H7 (cell line): ENCODE data around the gene DEFB121. TPM values are rescaled to one million over a fixed set of nuclear protein-coding genes. Genes with fewer than 3 reads are reported as not detected.
"Not testable (repeated sequence)": the region's sequence is repeated elsewhere in the genome, so short reads cannot be mapped to it uniquely, and the experiment has no call there.

Source experiments
- DNase-seq: peaks from one replicate; pipeline ENCODE4 v3.0.0; 2012
- H3K27me3 ChIP-seq: 2 replicates; pipeline ENCODE4 v1.6.0; 2011; ENCODE audit warnings: mild to moderate bottlenecking, low read length; ENCODE audit not compliant: control insufficient read depth, insufficient read depth
- H3K36me3 ChIP-seq: replicated peaks from 2 replicates; pipeline ENCODE4 v1.5.1; 2011; ENCODE audit warnings: low read length; ENCODE audit not compliant: control insufficient read depth, insufficient read depth
- H3K4me3 ChIP-seq: 2 replicates; pipeline ENCODE4 v1.5.1; 2011; ENCODE audit warnings: low read depth, mild to moderate bottlenecking, control low read depth, low read length, moderate library complexity; ENCODE audit not compliant: insufficient read depth
- total RNA-seq: library from RNA; depleted of rRNA; stranded (reverse); fragments of >200 nt; shearing (Covaris generic); gene quantifications from 2 replicates; pipeline ENCODE4 v1.2.3, GENCODE V29; 2014; rRNA removed

DEFB121 gene, protein sequence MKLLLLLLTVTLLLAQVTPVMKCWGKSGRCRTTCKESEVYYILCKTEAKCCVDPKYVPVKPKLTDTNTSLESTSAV
- not detected in 2 replicates for total RNA-seq

DNA sequence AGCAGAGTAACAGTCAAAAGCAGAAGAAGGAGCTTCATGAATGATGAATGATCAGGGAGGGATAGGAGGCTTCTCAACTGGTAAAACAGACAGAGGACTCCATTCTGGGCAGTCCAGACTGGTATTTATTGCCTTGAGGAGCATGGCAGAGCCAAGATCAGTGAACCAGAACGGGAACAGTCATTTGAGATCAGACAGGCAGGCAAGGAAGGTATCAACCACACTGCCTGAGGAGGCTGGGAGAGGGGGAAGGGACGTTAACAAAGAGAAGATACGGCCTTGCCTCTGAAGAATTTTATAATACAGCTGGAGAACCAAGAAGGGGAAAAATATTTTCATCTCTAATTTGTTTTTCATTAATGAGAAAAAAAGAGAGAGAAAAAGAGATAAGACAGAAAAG lies at the start of gene DEFB121:
DEFB121 (minus strand) TSS at position 101 of the 400 bp plus-strand sequence; CDS start at position 38, 63 bp downstream.
- DNase-seq = no peak
- no peaks in the 10 kb centered on the region for H3K36me3 ChIP-seq
- no peak within 1 kb of the TSS for H3K4me3 ChIP-seq
- H3K27me3 ChIP-seq = no peaks in the 10 kb centered on the region

DNA sequence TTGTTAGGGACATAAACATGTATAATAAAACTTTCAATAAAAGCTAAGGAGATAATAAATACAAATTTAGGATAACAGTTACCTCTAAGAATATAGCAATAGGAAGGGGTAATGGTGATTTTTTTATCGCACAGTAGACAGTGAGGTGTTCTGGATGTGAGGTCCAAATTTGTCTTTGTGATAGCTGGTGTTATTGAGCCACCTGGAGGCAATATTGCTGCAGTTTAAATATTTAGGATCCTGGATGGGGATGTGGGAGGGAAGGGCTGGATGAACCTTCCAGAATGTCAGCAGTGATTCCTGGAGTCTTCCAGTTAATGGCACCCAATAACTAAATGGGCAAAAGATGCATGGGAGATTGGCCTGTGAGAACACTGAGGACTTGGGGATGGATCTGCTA lies 48.3 kb upstream of the DEFB121 start:
- no peaks in the 10 kb centered on the region for H3K36me3 ChIP-seq

DNA sequence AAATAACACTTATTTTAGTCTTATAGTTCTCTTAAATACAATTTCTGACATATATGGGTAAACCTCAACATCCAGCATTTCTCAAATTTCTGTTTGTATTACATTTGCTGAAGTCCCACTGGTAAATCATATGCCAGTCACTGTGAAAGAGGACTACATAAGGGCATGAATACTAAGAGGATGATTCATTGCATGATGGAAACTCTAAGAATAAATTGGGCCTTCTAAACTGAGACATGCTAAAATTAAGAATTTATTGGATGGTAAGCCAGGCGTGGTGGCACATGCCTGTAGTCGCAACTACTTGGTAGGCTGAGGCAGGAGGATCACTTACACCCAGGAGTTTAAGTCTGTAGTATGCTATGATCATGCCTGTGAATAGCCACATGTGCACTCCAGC lies 46.6 kb upstream of the DEFB121 start:
- no peaks in the 10 kb centered on the region for H3K36me3 ChIP-seq
- no peak overlapping the region for H3K4me3 ChIP-seq
- no peak for DNase-seq

More for the DNA sequence above, 48.3 kb upstream of the DEFB121 start:
- no peak for DNase-seq
- H3K4me3 ChIP-seq = no peak overlapping the region
- H3K27me3 ChIP-seq = no peaks in the 10 kb centered on the region

DNA sequence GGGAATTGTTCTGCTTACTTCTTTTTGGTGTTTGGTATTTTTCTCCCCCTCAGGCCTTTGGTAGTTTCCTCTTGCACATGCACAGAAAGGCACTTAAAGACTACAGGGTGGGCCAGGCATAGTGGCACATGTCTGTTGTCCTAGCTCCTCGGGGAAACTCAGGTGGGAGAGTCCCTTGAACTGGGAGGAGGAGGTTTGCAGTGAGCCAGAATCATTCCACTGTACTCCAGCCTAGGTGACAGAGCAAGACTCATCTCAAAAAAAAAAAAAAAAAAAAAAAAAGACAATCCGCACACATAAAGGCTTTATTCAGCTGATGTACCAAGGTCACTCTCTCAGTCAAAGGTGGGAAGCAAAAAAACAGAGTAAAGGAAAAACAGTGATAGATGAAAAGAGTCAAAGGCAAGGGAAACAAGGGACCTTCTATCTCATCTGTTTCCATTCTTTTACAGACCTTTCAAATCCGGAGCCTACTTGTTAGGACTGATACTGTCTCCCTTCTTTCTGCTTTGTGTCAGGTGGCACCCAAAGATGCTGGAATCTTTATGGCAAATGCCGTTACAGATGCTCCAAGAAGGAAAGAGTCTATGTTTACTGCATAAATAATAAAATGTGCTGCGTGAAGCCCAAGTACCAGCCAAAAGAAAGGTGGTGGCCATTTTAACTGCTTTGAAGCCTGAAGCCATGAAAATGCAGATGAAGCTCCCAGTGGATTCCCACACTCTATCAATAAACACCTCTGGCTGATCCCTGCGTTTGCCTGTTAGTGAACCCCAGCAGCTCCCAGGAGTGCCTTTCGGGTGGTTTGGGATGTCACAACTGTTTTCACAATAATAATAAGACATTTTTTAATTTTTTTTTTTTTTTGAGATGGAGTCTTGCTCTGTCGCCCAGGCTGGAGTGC lies 43.7 kb upstream of the DEFB121 start:
- Histone ChIP-seq H3K36me3 (no peaks in the 10 kb centered on the region), H3K4me3 (no peak overlapping the region), H3K27me3 (no peaks in the 10 kb centered on the region)
- no peak for DNase-seq

More for the DNA sequence above, 46.6 kb upstream of the DEFB121 start:
- H3K27me3 ChIP-seq = no peaks in the 10 kb centered on the region

DNA sequence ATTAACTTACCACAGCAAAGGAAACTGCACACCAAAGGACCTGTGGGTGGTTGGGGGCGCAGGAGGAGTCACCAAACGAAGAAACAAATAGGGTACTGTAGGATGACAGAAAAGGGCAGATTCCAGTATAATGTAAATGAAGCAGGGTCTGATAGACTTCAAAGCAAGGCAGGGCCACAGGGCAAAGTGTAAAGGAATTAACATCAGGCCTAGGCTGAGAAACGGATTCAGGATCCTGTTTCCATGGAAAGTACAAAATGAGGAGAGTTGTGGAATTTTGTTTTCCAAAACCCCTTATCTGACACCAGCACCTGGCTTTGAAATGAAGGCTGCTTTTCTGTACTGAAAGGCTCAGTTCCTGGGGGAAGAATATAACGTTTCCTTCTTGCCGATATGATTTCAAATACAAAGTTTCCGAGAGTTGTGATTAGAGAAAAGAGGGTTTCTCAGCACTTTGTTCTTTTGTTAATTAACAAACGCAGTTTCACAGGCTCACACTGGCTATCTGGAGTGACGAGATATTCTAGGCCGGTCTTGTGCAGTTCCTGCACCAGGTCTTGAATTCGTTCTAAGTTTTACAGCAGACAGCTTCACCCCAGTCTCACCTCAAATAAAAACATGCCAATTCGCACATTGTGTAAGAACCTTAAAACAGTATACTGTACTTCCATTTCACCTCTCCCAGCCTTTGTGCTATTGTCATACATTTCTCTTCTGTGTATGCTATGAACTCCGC lies 40.2 kb upstream of the DEFB121 start:
- no peaks in the 10 kb centered on the region for H3K36me3 ChIP-seq
- no peak for DNase-seq
- H3K4me3 ChIP-seq = no peak overlapping the region
- no peaks in the 10 kb centered on the region for H3K27me3 ChIP-seq

DNA sequence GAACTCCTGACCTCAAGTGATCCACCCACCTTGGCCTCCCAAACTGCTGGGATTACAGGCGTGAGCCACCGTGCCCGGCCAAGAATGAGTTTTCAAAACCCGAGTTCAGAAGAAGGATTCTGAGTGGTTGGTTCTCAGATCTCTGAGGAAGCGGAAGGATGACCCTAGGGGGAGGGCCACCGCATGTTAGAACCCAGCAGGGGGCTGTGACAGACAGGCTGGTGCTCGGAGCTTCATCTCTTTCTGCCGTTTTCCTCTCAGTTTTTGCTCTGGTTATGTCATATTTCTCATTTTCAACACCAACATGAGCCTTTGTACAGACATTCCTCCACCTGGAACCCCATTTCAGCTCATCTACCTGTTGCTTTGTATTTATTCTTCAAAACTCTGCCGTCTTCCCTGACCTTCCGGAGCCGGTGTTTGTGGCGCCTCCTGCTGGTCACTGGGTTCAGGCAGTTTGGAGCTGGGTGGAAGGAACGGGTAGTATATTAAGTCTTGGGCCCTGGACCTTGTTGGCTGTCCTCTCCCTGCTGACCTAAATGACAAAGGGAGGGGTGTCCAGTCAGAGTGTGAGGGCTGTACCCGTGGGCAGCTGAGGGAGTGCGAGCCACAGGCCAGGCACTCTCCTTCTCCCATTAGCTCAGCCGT lies 34.1 kb upstream of the DEFB121 start, which contains the start of gene DEFB123:
DEFB123 (plus strand) TSS at position 621 of the 648 bp plus-strand sequence. CDS start 67 bp downstream, outside the sequence.
- Histone ChIP-seq H3K27me3 (no peaks in the 10 kb centered on the region), H3K36me3 (no peaks in the 10 kb centered on the region), H3K4me3 (no peak within 1 kb of the TSS)
- DNase-seq = no peak

DNA sequence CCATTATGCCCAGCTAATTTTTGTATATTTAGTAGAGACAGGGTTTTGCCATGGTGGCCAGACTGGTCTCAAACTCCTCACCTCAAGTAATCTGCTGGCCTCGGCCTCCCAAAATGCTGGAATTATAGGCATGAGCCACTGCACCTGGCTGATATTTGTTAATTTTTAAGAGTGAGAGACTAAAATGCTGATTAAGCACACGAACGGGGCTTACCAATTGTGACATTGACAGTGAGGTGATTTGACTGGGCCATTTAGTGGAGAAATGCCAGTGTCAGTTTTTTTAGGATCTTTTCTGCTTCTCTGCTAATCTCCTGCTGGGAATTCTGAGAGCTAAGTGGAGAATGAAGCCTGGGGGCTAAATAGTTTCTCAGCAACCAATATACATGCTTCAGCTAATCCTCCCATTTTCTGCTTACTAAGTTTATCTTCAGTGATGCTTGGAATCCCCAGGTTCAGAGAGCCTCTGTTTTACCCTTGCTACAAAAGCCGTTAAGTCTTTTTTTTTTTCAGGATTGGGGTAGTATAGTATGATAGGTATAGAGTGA lies 24.6 kb upstream of the DEFB121 start:
- DNase-seq = no peak
- Histone ChIP-seq H3K27me3 (no peaks in the 10 kb centered on the region), H3K36me3 (no peaks in the 10 kb centered on the region), H3K4me3 (no peak overlapping the region)

DNA sequence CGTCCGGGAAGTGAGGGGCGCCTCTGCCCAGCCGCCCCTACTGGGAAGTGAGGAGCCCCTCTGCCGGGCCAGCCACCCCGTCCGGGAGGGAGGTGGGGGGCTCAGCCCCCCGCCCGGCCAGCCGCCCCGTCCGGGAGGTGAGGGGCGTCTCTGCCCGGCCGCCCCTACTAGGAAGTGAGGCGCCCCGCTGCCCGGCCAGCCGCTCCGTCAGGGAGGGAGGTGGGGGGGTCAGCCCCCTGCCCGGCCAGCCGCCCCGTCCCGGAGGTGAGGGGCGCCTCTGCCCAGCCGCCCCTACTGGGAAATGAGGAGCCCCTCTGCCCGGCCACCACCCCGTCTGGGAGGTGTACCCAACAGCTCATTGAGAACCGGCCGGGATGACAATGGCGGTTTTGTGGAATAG lies 21.6 kb upstream of the DEFB121 start:
- not testable (repeated sequence) for H3K36me3 ChIP-seq, H3K4me3 ChIP-seq, DNase-seq, H3K27me3 ChIP-seq

DNA sequence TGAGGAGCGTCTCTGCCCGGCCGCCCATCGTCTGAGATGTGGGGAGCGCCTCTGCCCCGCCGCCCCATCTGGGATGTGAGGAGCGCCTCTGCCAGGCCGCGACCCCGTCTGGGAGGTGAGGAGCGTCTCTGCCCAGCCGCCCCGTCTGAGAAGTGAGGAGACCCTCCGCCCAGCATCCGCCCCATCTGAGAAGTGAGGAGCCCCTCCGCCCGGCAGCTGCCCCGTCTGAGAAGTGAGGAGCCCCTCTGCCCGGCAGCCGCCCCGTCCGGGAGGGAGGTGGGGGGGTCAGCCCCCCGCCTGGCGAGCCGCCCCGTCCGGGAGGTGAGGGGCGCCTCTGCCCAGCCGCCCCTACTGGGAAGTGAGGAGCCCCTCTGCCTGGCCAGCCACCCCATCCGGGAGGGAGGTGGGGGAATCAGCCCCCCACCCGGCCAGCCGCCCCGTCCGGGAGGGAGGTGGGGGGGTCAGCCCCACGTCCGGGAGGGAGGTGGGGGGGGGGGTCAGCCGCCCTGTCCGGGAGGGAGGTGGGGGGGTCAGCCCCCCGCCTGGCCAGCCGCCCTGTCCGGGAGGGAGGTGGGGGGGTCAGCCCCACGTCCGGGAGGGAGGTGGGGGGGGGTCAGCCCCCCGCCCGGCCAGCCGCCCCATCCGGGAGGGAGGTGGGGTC lies 21.0 kb upstream of the DEFB121 start:
- not testable (repeated sequence) for H3K36me3 ChIP-seq, H3K27me3 ChIP-seq, H3K4me3 ChIP-seq, DNase-seq

DNA sequence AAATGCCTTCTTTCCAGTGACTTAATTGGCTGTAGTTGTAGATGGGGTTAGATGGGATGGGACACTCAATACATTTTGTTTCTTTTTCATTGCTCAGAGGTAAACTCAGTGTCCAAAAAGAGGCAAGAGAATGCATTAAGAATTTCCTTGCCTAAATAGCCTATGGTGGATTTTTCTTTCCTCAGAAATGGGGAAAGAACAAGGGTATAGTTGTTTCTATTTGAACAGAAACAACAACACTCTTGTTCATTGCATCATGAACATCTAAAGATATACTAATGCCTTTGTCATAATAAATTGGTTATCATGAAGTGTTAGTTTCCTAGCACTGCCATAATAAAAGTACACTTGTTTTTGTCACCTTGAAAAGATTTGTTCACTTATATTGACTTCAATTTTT lies 19.8 kb upstream of the DEFB121 start:
- H3K4me3 ChIP-seq = no peak overlapping the region
- no peaks in the 10 kb centered on the region for H3K36me3 ChIP-seq
- DNase-seq = no peak
- H3K27me3 ChIP-seq = no peaks in the 10 kb centered on the region

DNA sequence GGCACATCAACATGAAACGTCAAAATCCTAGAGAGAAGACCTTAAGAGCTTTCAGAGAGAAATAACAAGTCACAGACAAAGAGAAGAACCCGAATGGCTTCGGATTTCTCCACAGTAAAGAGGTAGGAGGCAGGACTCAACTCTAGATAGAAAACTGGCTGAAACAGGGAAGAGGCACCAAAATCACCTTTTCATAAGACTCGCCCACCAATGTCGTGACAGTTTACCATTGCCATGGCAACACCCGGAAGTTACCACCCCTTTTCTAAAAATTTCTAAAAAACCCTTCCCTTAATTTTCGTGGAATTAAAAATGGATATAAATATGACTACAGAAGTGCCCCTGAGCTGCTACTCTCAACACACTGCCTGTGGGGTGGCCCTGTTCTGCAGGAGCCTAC lies 12.3 kb upstream of the DEFB121 start:
- Histone ChIP-seq H3K36me3 (no peaks in the 10 kb centered on the region), H3K4me3 (no peak overlapping the region), H3K27me3 (no peaks in the 10 kb centered on the region)
- DNase-seq = no peak

DNA sequence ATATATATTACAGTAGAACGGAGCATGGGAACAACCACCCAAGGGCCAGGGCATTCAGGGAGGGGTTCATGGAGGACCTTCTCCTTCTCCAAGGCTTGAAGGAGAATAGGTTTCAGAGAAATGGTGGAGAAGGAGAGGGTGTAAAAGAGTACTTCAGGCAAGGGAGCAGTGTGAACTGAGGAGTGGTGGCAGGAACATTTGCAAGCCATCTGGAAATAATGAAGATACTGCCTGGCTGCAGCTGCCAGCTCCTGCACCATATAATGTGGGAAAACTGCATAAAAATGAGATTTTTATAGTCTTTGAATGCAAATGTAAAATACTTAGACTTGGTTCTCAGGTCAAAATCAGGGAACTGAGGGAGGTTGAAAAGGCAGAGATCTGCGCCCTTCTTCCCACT lies 9.6 kb upstream of the DEFB121 start:
- Histone ChIP-seq H3K36me3 (no peaks in the 10 kb centered on the region), H3K4me3 (no peak overlapping the region), H3K27me3 (no peaks in the 10 kb centered on the region)
- DNase-seq = no peak

DNA sequence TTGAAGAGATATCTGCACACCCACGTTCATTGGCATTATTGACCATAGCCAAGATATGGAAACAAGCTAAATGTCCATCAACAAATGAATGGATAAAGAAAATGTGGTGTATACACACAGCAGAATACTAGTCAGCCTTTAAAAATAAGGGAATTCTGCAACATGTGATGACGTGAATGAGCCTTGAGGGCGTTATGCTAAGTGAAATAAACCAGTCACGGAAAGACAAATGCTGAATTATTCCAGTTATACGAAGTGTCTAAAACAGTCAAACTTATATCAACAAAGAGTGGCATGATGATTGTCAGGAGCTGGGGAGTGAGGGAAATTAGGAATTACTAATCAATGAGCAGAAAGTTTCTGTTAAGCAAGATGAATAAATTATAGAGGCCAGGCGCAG lies 8.4 kb upstream of the DEFB121 start:
- no peaks in the 10 kb centered on the region for H3K36me3 ChIP-seq

DNA sequence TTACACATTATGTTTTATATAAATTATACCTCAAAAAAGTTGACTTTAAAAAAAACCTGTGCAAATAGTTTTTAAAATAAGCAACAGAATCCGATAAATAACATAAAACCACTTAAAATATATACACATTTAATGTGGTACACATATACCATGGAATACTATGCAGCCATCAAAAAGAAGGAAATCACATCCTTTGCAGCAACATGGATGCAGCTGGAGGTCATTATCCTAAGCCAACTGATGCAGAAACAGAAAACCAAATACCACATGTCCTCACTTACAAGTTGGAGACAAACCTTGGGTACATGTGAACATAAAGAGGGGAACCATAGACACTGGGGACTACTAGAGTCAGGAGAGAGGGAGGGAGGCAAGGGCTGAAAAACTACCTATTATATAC lies 4.0 kb upstream of the DEFB121 start:
- Histone ChIP-seq H3K36me3 (no peaks in the 10 kb centered on the region), H3K4me3 (no peak overlapping the region), H3K27me3 (no peaks in the 10 kb centered on the region)
- DNase-seq = no peak

More for the DNA sequence above, 8.4 kb upstream of the DEFB121 start:
- H3K27me3 ChIP-seq = no peaks in the 10 kb centered on the region
- H3K4me3 ChIP-seq = no peak overlapping the region
- no peak for DNase-seq
